Measurements from ENCODE around the gene KCNH3. TPM values are rescaled to one million over a fixed set of nuclear protein-coding genes. Genes with fewer than 3 reads are reported as not detected.
A peak's percentile ranks its signal among the peaks of the same experiment; 100 is the strongest.
"Not testable (repeated sequence)": the region's sequence is repeated elsewhere in the genome, so short reads cannot be mapped to it uniquely, and the experiment has no call there.

KCNH3 gene
- total RNA-seq, 2 experiments from 2014 or later: 0.06 to 0.57 TPM

DNA sequence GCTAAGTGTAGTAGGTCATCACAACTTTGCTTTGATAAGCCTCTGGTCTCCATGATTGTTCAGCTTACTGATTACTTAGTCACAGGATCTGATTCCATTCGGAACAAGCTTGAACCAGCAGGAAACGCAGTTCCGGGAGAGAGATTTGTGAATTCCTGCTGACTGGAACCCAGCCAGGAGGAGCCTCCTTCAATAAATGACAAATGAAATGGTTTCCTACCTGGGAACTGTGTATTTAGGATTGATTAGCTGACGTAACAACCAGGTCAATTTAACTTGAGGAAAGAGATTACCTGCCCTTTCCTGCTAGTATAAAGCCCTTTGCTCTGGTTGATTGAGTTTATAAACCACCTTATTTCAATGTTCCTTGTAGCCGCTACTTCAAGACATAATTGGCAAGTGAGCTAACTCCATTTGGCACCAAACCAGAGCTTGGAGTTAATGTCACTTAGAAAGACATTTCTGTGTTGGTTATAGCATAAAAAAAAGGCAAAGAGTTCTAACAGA lies 35.1 kb upstream of the KCNH3 start:
- Histone ChIP-seq H3K4me2 (ENCODE audit: low read length) (no peak overlapping the region), H3K9me2 (ENCODE audit: insufficient read depth, low read length) (no peaks in the 10 kb centered on the region), H2AFZ (ENCODE audit: low read length) (no peak overlapping the region), H3K9me3 (ENCODE audit: low read length) (no peaks in the 10 kb centered on the region), H3K4me3 (ENCODE audit: low read depth, low read length, poor library complexity, severe bottlenecking) (no peak overlapping the region), H3K4me1 (ENCODE audit: insufficient read depth, low read length, poor library complexity, severe bottlenecking) (peaks cover 12% of the 10 kb centered on the region), H3K36me3 (ENCODE audit: insufficient read depth, low read length) (peaks cover 63% of the 10 kb centered on the region), H3K27ac (ENCODE audit: low read depth, low read length, poor library complexity, severe bottlenecking) (no peak overlapping the region), H4K20me1 (ENCODE audit: insufficient read depth, low read length) (no peaks in the 10 kb centered on the region), H3K79me2 (ENCODE audit: insufficient read depth, low read depth, low read length) (no peaks in the 10 kb centered on the region)
- ChIA-PET POLR2A (interaction anchor here (0.7 to 1.3 kb wide), 5 partner anchors 8 to 137 kb away, joined by 3 to 5 read pairs (median 3); no protein-coding TSS in a partner anchor), CTCF (ENCODE audit: unreplicated experiment) (interaction anchor here (0.8 to 1.2 kb wide), 2 partner anchors 146 to 215 kb away, joined by 3 to 4 read pairs; no protein-coding TSS in a partner anchor)
- no peak for TF ChIP-seq CTCF (conservative IDR thresholded peaks at IDR 0.05; ENCODE audit: low read length)
- TF ChIP-seq EZH2phosphoT487 (IDR thresholded peaks at IDR 0.05; ENCODE audit: borderline replicate concordance, low read depth, low read length): no peak
- intact Hi-C loops (cut with micrococcal nuclease; ENCODE audit: unreplicated experiment): no loop called here
- TSS peak; percentile 18 for BruUV-seq (replicated peaks)
- no peak for DNase-seq (ENCODE audit: low spot score)

DNA sequence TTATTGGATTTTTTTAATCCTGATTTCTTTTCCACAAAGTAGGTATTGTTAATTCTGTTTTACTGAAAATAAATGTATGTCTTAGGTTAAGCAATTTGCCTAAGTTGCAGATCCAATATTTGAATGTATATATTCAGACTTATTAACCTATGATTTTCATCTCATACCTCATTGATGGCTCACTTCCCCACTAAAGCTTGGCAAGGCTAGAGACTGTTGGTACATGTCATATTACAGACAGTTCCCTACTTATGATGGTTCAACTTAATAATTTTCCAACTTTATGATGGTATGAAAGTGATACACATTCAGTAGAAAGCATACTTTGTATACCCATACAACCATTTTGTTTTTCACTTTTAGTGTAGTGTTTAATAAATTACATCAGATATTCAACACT lies 33.2 kb upstream of the KCNH3 start:
- ChIA-PET CTCF (ENCODE audit: unreplicated experiment) (no interaction called here), POLR2A (interaction anchor here (0.7 kb wide), 1 partner anchor 24 kb away, joined by 3 read pairs; no protein-coding TSS in a partner anchor)
- Histone ChIP-seq H3K36me3 (ENCODE audit: insufficient read depth, low read length) (peaks cover 44% of the 10 kb centered on the region), H3K4me1 (ENCODE audit: insufficient read depth, low read length, poor library complexity, severe bottlenecking) (peaks cover 12% of the 10 kb centered on the region), H3K4me2 (ENCODE audit: low read length) (no peak overlapping the region), H3K79me2 (ENCODE audit: insufficient read depth, low read depth, low read length) (no peaks in the 10 kb centered on the region), H3K4me3 (ENCODE audit: low read depth, low read length, poor library complexity, severe bottlenecking) (no peak overlapping the region), H2AFZ (ENCODE audit: low read length) (no peak overlapping the region), H3K27ac (ENCODE audit: low read depth, low read length, poor library complexity, severe bottlenecking) (no peak overlapping the region), H3K9me3 (ENCODE audit: low read length) (no peaks in the 10 kb centered on the region), H4K20me1 (ENCODE audit: insufficient read depth, low read length) (no peaks in the 10 kb centered on the region), H3K9me2 (ENCODE audit: insufficient read depth, low read length) (no peaks in the 10 kb centered on the region)
- DNase-seq (ENCODE audit: low spot score): no peak
- TF ChIP-seq CTCF (conservative IDR thresholded peaks at IDR 0.05; ENCODE audit: low read length): no peak
- TF ChIP-seq EZH2phosphoT487 (IDR thresholded peaks at IDR 0.05; ENCODE audit: borderline replicate concordance, low read depth, low read length): no peak
- intact Hi-C loops (cut with micrococcal nuclease; ENCODE audit: unreplicated experiment): no loop called here
- BruUV-seq (replicated peaks): no TSS peak

DNA sequence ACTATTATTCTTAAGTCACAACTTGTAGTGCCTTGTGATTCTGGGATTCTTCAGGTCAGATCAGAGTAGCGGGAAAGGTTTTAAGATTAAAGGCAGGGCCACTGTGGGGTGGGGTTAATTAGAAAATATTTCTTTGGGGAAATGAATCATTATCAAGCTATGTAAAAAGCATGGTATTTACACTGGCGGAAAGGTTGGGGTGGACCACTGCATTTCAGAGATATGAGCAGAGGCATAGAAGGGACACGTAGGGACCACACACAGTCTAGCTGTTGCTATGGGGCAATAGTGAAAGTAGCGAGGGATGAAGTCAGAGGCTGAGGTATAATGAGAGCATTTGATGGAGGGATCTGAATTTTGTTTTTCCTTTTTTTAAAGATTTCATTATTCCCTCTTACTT lies 31.7 kb upstream of the KCNH3 start:
- H3K9me2 ChIP-seq (ENCODE audit: insufficient read depth, low read length): no peaks in the 10 kb centered on the region
- H3K4me2 ChIP-seq (ENCODE audit: low read length): no peak overlapping the region
- H3K79me2 ChIP-seq (ENCODE audit: insufficient read depth, low read depth, low read length): no peaks in the 10 kb centered on the region
- TF ChIP-seq EZH2phosphoT487 (IDR thresholded peaks at IDR 0.05; ENCODE audit: borderline replicate concordance, low read depth, low read length) (no peak), CTCF (conservative IDR thresholded peaks at IDR 0.05; ENCODE audit: low read length) (no peak)
- DNase-seq (ENCODE audit: low spot score): no peak
- ChIA-PET CTCF (ENCODE audit: unreplicated experiment) (interaction anchor here (0.6 kb wide), 1 partner anchor 1617 kb away, joined by 3 read pairs; no protein-coding TSS in a partner anchor), POLR2A (interaction anchor here (1.1 kb wide), 1 partner anchor 9 kb away, joined by 3 read pairs; no protein-coding TSS in a partner anchor)
- no peak overlapping the region for H2AFZ ChIP-seq (ENCODE audit: low read length)
- intact Hi-C loops (cut with micrococcal nuclease; ENCODE audit: unreplicated experiment): no loop called here
- H3K4me3 ChIP-seq (ENCODE audit: low read depth, low read length, poor library complexity, severe bottlenecking): no peak overlapping the region
- BruUV-seq (replicated peaks): no TSS peak
- peaks cover 2% of the 10 kb centered on the region for H3K4me1 ChIP-seq (ENCODE audit: insufficient read depth, low read length, poor library complexity, severe bottlenecking)
- H3K36me3 ChIP-seq (ENCODE audit: insufficient read depth, low read length): peaks cover 35% of the 10 kb centered on the region
- no peaks in the 10 kb centered on the region for H4K20me1 ChIP-seq (ENCODE audit: insufficient read depth, low read length)
- no peak overlapping the region for H3K27ac ChIP-seq (ENCODE audit: low read depth, low read length, poor library complexity, severe bottlenecking)
- H3K9me3 ChIP-seq (ENCODE audit: low read length): no peaks in the 10 kb centered on the region

DNA sequence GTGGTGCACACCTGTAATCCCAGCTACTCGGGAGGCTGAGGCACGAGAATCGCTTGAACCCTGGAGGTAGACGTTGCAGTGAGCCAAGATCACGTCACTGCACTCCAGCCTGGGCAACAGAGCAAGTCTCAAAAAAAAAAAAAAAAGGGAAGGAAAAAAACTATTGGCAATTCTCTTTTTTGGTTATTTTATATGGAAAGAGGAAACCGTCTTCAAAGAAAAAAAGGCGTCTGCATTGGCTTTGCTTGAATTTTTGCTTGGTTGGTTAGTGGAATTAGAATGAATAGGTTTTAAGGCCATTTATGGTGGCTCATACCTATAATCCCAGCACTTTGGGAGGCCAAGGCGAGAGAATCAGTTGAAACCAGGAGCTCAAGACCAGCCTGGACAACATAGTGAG lies 29.1 kb upstream of the KCNH3 start:
- H2AFZ ChIP-seq (ENCODE audit: low read length); H3K9me2 ChIP-seq (ENCODE audit: insufficient read depth, low read length); intact Hi-C loops (cut with micrococcal nuclease; ENCODE audit: unreplicated experiment); BruUV-seq (replicated peaks); H3K4me2 ChIP-seq (ENCODE audit: low read length); H3K4me3 ChIP-seq (ENCODE audit: low read depth, low read length, poor library complexity, severe bottlenecking); H3K9me3 ChIP-seq (ENCODE audit: low read length); H3K27ac ChIP-seq (ENCODE audit: low read depth, low read length, poor library complexity, severe bottlenecking); H4K20me1 ChIP-seq (ENCODE audit: insufficient read depth, low read length); DNase-seq (ENCODE audit: low spot score); H3K79me2 ChIP-seq (ENCODE audit: insufficient read depth, low read depth, low read length); H3K4me1 ChIP-seq (ENCODE audit: insufficient read depth, low read length, poor library complexity, severe bottlenecking): not testable (repeated sequence)
- peaks cover 19% of the 10 kb centered on the region for H3K36me3 ChIP-seq (ENCODE audit: insufficient read depth, low read length)
- POLR2A ChIA-PET: interaction anchor here (0.7 to 3.8 kb wide), 5 partner anchors 110 to 1996 kb away, joined by 3 to 18 read pairs (median 6); no protein-coding TSS in a partner anchor
- CTCF ChIA-PET (ENCODE audit: unreplicated experiment): interaction anchor here (0.6 kb wide), 1 partner anchor 110 kb away, joined by 4 read pairs; no protein-coding TSS in a partner anchor
